ENCODE measurements around the gene GRK4. TPM values are rescaled to one million over a fixed set of nuclear protein-coding genes. Genes with fewer than 3 reads are reported as not detected.

GRK4 gene
- total RNA-seq, 4 donors from 2014 or later, result 6.1 to 15.1 (median 9.3) TPM

GRCh38 chr4:3066836-3067400 is 103.5 kb downstream of the GRK4 start:
- no peaks in the 10 kb centered on the region for H3K27me3 ChIP-seq
- H3K4me1 ChIP-seq, result no peaks in the 10 kb centered on the region
- TF ChIP-seq POLR2A (IDR thresholded peaks at IDR 0.05) (no peak), EP300 (IDR thresholded peaks at IDR 0.05) (no peak)
- TF ChIP-seq, protein P1, sequence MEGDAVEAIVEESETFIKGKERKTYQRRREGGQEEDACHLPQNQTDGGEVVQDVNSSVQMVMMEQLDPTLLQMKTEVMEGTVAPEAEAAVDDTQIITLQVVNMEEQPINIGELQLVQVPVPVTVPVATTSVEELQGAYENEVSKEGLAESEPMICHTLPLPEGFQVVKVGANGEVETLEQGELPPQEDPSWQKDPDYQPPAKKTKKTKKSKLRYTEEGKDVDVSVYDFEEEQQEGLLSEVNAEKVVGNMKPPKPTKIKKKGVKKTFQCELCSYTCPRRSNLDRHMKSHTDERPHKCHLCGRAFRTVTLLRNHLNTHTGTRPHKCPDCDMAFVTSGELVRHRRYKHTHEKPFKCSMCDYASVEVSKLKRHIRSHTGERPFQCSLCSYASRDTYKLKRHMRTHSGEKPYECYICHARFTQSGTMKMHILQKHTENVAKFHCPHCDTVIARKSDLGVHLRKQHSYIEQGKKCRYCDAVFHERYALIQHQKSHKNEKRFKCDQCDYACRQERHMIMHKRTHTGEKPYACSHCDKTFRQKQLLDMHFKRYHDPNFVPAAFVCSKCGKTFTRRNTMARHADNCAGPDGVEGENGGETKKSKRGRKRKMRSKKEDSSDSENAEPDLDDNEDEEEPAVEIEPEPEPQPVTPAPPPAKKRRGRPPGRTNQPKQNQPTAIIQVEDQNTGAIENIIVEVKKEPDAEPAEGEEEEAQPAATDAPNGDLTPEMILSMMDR (IDR thresholded peaks at IDR 0.05), result no peak
- no peaks in the 10 kb centered on the region for H3K9me3 ChIP-seq
- H3K4me3 ChIP-seq, result no peak overlapping the region
- H3K36me3 ChIP-seq, result no peaks in the 10 kb centered on the region
- H3K27ac ChIP-seq, result no peak overlapping the region
- WGBS, 2 donors, result 77 to 81% methylated on average over 6 of the region's 6 CpGs
- no peak for DNase-seq (ENCODE audit: low spot score in 2 of 2)

DNA sequence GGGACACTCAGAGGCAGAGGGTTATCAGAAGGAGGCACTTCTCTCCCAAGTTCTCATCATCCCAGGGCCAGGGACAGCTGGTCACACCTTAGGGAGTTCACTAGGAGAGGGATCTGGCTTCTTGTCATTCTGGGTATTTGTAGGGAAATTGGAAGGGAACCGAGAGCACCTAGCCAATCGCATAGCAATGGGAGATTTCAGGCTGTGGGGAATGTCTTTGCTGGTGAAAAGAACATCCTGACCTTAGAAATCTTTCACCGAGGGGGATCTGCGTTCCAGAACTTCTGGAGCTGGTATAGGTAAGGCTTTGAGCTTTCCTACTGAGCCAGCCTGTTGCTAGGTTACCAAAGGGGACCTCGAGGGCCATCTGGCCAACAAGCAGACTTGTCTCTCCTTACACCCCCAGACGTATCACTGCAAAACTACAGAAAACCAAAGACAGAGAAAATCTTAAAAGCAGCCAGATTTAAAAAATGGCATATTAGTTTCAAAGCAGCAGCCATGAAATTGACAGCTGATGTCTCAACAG is 104.2 kb downstream of the GRK4 start:
- 77 to 85% methylated on average over 6 of the region's 6 CpGs for WGBS, 2 donors
- no peak overlapping the region for H3K27ac ChIP-seq
- no peaks in the 10 kb centered on the region for H3K27me3 ChIP-seq
- no peaks in the 10 kb centered on the region for H3K9me3 ChIP-seq
- no peaks in the 10 kb centered on the region for H3K4me1 ChIP-seq
- TF ChIP-seq POLR2A (IDR thresholded peaks at IDR 0.05) (no peak), EP300 (IDR thresholded peaks at IDR 0.05) (no peak)
- TF ChIP-seq, protein P1 (IDR thresholded peaks at IDR 0.05), result no peak
- no peaks in the 10 kb centered on the region for H3K36me3 ChIP-seq
- H3K4me3 ChIP-seq, result no peak overlapping the region
- DNase-seq (ENCODE audit: low spot score in 2 of 2), result no peak

GRCh38 chr4:3069661-3070199 is 106.4 kb downstream of the GRK4 start:
- no peaks in the 10 kb centered on the region for H3K36me3 ChIP-seq
- WGBS, 2 donors, result 76 to 82% methylated on average over 16 of the region's 16 CpGs
- H3K27ac ChIP-seq, result no peak overlapping the region
- no peak for DNase-seq (ENCODE audit: low spot score in 2 of 2)
- H3K4me1 ChIP-seq, result peaks cover 0 to 8% (median 6%) of the 10 kb centered on the region in 4 donors
- no peak for TF ChIP-seq POLR2A (IDR thresholded peaks at IDR 0.05)
- no peak for TF ChIP-seq EP300 (IDR thresholded peaks at IDR 0.05)
- TF ChIP-seq, protein P1 (IDR thresholded peaks at IDR 0.05), result no peak
- H3K27me3 ChIP-seq, result no peaks in the 10 kb centered on the region
- H3K9me3 ChIP-seq, result no peaks in the 10 kb centered on the region
- no peak overlapping the region for H3K4me3 ChIP-seq

DNA sequence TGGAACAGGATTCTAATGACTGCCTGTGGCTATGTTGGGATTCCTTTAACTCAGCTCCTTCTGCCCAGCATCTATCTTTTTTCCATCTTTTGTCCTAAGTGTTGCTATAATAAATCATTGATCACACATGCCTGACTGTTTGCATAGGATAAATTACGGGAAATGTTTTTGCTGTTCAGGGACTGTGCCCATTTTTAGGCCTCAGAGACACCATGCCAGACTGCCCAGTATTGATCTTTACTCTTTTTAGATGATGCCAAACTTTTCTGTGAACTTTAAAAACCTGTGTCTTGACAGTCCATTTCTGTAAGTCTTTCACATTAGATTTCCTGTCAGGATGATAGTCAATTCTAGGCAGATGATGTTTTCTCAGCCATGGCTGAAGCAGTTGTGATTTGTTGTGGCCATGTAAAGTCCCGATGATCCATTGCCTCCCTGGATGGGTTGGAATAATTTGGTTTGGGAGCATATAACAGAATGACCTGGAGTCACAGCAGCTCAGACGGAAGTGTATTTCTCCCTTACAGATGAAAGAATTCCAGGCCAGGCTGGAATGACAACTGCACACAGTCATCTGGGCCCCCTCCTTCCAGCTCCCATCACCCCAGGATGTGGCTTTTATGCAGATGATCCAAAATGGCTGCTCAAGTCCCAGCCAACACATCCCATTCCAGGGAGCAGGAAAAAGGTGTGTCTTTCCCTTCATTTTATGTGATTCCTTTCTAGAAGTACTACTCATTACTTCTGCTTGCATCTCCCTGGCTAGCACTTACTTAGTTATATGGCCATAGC is 107.5 kb downstream of the GRK4 start:
- no peaks in the 10 kb centered on the region for H3K27me3 ChIP-seq
- no peak for DNase-seq (ENCODE audit: low spot score in 2 of 2)
- H3K4me1 ChIP-seq, result peaks cover 0 to 16% (median 9%) of the 10 kb centered on the region in 4 donors
- WGBS, 2 donors, result 69 to 71% methylated on average over 3 of the region's 3 CpGs
- H3K27ac ChIP-seq, result no peak overlapping the region
- H3K9me3 ChIP-seq, result no peaks in the 10 kb centered on the region
- no peak overlapping the region for H3K4me3 ChIP-seq
- no peaks in the 10 kb centered on the region for H3K36me3 ChIP-seq
- TF ChIP-seq POLR2A (IDR thresholded peaks at IDR 0.05) (no peak), EP300 (IDR thresholded peaks at IDR 0.05) (no peak)
- TF ChIP-seq, protein P1 (IDR thresholded peaks at IDR 0.05), result no peak

DNA sequence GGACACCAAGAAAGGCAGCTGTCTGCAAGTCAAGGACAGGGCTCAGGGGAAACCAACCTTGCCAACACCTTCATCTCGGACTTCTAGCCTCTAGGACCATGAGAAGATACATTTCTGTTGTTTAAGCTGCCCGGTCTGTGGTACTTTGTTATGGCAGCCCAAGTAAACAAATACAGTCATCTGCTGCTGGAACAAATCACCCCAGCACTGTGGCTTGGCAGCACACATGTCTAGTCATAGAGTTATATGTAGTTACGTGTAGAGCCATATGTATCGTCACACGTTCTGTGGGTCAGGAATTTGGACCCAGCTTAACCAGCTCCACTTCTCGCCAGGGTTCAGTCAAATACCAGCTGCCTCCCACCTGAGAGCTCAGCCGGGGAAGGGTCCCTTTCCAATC is 108.4 kb downstream of the GRK4 start:
- Histone ChIP-seq H3K4me3 (no peak overlapping the region), H3K9me3 (no peaks in the 10 kb centered on the region), H3K27ac (no peak overlapping the region), H3K36me3 (no peaks in the 10 kb centered on the region), H3K4me1 (peaks cover 0 to 26% (median 16%) of the 10 kb centered on the region in 4 donors), H3K27me3 (no peaks in the 10 kb centered on the region)
- TF ChIP-seq POLR2A (IDR thresholded peaks at IDR 0.05) (no peak), EP300 (IDR thresholded peaks at IDR 0.05) (no peak)
- TF ChIP-seq, protein P1 (IDR thresholded peaks at IDR 0.05), result no peak
- no peak for DNase-seq (ENCODE audit: low spot score in 2 of 2)
- 84 to 90% methylated on average over 7 of the region's 7 CpGs for WGBS, 2 donors
